ENCODE measurements around the gene MYO1B. TPM values are rescaled to one million over a fixed set of nuclear protein-coding genes. Genes with fewer than 3 reads are reported as not detected.

Gene MYO1B
- total and polyA plus RNA-seq, 2 experiments from 2014 or later: 26.4 to 70.6 TPM

GRCh38 chr2:191347154-191347553, 102.0 kb downstream of the MYO1B start:
- H3K4me1 ChIP-seq (ENCODE audit: insufficient read depth): no peaks in the 10 kb centered on the region
- H3K36me3 Mint-ChIP-seq (ENCODE audit: low read depth): peaks cover 33% of the 10 kb centered on the region
- TF ChIP-seq CTCF (conservative IDR thresholded peaks at IDR 0.05; ENCODE audit: low read depth in 2 of 2) (no peak), EZH2phosphoT487 (IDR thresholded peaks at IDR 0.05; ENCODE audit: unreplicated experiment) (no peak), POLR2AphosphoS5 (IDR thresholded peaks at IDR 0.05; ENCODE audit: low read depth) (no peak), STAT1 (IDR thresholded peaks at IDR 0.05; ENCODE audit: unreplicated experiment) (no peak), NANOG (IDR thresholded peaks at IDR 0.05; ENCODE audit: borderline replicate concordance) (no peak), EZH2 (IDR thresholded peaks at IDR 0.05; ENCODE audit: low read depth, unreplicated experiment) (no peak)
- TF ChIP-seq, protein P1, sequence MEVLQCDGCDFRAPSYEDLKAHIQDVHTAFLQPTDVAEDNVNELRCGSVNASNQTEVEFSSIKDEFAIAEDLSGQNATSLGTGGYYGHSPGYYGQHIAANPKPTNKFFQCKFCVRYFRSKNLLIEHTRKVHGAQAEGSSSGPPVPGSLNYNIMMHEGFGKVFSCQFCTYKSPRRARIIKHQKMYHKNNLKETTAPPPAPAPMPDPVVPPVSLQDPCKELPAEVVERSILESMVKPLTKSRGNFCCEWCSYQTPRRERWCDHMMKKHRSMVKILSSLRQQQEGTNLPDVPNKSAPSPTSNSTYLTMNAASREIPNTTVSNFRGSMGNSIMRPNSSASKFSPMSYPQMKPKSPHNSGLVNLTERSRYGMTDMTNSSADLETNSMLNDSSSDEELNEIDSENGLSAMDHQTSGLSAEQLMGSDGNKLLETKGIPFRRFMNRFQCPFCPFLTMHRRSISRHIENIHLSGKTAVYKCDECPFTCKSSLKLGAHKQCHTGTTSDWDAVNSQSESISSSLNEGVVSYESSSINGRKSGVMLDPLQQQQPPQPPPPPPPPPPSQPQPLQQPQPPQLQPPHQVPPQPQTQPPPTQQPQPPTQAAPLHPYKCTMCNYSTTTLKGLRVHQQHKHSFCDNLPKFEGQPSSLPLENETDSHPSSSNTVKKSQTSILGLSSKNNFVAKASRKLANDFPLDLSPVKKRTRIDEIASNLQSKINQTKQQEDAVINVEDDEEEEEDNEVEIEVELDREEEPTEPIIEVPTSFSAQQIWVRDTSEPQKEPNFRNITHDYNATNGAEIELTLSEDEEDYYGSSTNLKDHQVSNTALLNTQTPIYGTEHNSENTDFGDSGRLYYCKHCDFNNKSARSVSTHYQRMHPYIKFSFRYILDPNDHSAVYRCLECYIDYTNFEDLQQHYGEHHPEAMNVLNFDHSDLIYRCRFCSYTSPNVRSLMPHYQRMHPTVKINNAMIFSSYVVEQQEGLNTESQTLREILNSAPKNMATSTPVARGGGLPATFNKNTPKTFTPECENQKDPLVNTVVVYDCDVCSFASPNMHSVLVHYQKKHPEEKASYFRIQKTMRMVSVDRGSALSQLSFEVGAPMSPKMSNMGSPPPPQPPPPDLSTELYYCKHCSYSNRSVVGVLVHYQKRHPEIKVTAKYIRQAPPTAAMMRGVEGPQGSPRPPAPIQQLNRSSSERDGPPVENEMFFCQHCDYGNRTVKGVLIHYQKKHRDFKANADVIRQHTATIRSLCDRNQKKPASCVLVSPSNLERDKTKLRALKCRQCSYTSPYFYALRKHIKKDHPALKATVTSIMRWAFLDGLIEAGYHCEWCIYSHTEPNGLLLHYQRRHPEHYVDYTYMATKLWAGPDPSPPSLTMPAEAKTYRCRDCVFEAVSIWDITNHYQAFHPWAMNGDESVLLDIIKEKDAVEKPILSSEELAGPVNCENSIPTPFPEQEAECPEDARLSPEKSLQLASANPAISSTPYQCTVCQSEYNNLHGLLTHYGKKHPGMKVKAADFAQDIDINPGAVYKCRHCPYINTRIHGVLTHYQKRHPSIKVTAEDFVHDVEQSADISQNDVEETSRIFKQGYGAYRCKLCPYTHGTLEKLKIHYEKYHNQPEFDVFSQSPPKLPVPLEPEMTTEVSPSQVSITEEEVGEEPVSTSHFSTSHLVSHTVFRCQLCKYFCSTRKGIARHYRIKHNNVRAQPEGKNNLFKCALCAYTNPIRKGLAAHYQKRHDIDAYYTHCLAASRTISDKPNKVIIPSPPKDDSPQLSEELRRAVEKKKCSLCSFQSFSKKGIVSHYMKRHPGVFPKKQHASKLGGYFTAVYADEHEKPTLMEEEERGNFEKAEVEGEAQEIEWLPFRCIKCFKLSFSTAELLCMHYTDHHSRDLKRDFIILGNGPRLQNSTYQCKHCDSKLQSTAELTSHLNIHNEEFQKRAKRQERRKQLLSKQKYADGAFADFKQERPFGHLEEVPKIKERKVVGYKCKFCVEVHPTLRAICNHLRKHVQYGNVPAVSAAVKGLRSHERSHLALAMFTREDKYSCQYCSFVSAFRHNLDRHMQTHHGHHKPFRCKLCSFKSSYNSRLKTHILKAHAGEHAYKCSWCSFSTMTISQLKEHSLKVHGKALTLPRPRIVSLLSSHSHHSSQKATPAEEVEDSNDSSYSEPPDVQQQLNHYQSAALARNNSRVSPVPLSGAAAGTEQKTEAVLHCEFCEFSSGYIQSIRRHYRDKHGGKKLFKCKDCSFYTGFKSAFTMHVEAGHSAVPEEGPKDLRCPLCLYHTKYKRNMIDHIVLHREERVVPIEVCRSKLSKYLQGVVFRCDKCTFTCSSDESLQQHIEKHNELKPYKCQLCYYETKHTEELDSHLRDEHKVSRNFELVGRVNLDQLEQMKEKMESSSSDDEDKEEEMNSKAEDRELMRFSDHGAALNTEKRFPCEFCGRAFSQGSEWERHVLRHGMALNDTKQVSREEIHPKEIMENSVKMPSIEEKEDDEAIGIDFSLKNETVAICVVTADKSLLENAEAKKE (CRISPR knock-in tag; IDR thresholded peaks at IDR 0.05): no peak
- TF ChIP-seq, protein P2, sequence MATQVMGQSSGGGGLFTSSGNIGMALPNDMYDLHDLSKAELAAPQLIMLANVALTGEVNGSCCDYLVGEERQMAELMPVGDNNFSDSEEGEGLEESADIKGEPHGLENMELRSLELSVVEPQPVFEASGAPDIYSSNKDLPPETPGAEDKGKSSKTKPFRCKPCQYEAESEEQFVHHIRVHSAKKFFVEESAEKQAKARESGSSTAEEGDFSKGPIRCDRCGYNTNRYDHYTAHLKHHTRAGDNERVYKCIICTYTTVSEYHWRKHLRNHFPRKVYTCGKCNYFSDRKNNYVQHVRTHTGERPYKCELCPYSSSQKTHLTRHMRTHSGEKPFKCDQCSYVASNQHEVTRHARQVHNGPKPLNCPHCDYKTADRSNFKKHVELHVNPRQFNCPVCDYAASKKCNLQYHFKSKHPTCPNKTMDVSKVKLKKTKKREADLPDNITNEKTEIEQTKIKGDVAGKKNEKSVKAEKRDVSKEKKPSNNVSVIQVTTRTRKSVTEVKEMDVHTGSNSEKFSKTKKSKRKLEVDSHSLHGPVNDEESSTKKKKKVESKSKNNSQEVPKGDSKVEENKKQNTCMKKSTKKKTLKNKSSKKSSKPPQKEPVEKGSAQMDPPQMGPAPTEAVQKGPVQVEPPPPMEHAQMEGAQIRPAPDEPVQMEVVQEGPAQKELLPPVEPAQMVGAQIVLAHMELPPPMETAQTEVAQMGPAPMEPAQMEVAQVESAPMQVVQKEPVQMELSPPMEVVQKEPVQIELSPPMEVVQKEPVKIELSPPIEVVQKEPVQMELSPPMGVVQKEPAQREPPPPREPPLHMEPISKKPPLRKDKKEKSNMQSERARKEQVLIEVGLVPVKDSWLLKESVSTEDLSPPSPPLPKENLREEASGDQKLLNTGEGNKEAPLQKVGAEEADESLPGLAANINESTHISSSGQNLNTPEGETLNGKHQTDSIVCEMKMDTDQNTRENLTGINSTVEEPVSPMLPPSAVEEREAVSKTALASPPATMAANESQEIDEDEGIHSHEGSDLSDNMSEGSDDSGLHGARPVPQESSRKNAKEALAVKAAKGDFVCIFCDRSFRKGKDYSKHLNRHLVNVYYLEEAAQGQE (IDR thresholded peaks at IDR 0.05; ENCODE audit: unreplicated experiment): no peak
- TF ChIP-seq, protein P3, sequence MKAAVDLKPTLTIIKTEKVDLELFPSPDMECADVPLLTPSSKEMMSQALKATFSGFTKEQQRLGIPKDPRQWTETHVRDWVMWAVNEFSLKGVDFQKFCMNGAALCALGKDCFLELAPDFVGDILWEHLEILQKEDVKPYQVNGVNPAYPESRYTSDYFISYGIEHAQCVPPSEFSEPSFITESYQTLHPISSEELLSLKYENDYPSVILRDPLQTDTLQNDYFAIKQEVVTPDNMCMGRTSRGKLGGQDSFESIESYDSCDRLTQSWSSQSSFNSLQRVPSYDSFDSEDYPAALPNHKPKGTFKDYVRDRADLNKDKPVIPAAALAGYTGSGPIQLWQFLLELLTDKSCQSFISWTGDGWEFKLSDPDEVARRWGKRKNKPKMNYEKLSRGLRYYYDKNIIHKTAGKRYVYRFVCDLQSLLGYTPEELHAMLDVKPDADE (IDR thresholded peaks at IDR 0.05): no peak
- no peak overlapping the region for H3K27ac Mint-ChIP-seq
- no peaks in the 10 kb centered on the region for H3K27me3 Mint-ChIP-seq (ENCODE audit: insufficient read depth, low read depth, poor library complexity)
- H3K4me2 ChIP-seq: no peak overlapping the region
- no peaks in the 10 kb centered on the region for H3K36me3 ChIP-seq (ENCODE audit: insufficient read depth)
- no peaks in the 10 kb centered on the region; the same call in 2 of the 3 replicates for H3K4me1 Mint-ChIP-seq
- no peak overlapping the region for H3K27ac ChIP-seq (ENCODE audit: low read depth)
- no peaks in the 10 kb centered on the region for H3K9me3 Mint-ChIP-seq
- H3K4me3 ChIP-seq: no peak overlapping the region
- ATAC-seq: no peak
- H3K79me2 ChIP-seq (replicated peaks; ENCODE audit: insufficient read depth): 0 out of 2 replicates have a peak, but pooled peaks cover 12% of the 10 kb centered on the region
- no peaks in the 10 kb centered on the region for H3F3A ChIP-seq (replicated peaks; ENCODE audit: low read depth)
- H3K4me3 Mint-ChIP-seq: no peak overlapping the region
- no peaks in the 10 kb centered on the region for H3K27me3 ChIP-seq (ENCODE audit: insufficient read depth)
- DNase-seq (ENCODE audit: low spot score): no peak
- no peaks in the 10 kb centered on the region; the same call in 1 of the 2 replicates for H4K20me1 ChIP-seq (replicated peaks; ENCODE audit: insufficient read depth)
- H3K9me2 ChIP-seq (ENCODE audit: insufficient read depth): no peaks in the 10 kb centered on the region
- H2AFZ ChIP-seq: no peak overlapping the region
